Cardiac fibroblast (primary cell): Measurements from ENCODE around the gene TICAM2.

Experiments used
- DNase-seq, 2 donors: peaks; one replicate each; pipeline versions ENCODE4 v3.0.0 to v3.0.0-alpha.2; 2010; ENCODE audit warnings: low read depth in 2 of 2
- H3K4me3 ChIP-seq, 2 donors: replicated peaks in 1 of 2; 1 replicate in 1 of 2; 2 replicates in 1 of 2; pipeline ENCODE4 v1.5.1; 2011; ENCODE audit warnings: low read depth in 2 of 2, low read length in 2 of 2, mild to moderate bottlenecking in 2 of 2, moderate library complexity in 1 of 2
- TF ChIP-seq, protein P1 (sequence below): IDR thresholded peaks from one replicate; pipeline ENCODE4 v1.5.1; 2011; ENCODE audit warnings: low read depth, mild to moderate bottlenecking, low read length, inconsistent platforms

Gene TICAM2

DNA sequence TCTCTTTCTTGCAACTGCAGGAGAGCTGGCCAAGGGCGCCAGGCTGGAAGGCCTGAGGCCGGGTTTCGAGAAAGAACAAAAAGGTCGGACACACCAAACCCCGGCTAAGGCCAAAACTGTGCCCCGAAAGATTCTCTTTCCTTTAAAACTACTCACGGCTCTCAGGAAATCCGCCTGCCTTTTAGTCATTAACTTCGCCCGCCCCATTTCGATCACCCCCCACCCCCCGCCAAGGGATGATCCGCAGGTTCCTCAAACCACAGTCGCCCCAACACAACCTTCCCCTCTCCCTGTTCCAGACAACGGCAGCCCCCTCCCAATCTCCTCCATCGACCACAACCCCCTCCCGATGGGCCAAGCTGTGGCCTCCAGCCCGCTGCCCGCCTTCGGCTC, 58.2 kb downstream of the TICAM2 start:
- DNase-seq, result peak in 1 of 2 donors; percentile 56
- TF ChIP-seq, protein P1, sequence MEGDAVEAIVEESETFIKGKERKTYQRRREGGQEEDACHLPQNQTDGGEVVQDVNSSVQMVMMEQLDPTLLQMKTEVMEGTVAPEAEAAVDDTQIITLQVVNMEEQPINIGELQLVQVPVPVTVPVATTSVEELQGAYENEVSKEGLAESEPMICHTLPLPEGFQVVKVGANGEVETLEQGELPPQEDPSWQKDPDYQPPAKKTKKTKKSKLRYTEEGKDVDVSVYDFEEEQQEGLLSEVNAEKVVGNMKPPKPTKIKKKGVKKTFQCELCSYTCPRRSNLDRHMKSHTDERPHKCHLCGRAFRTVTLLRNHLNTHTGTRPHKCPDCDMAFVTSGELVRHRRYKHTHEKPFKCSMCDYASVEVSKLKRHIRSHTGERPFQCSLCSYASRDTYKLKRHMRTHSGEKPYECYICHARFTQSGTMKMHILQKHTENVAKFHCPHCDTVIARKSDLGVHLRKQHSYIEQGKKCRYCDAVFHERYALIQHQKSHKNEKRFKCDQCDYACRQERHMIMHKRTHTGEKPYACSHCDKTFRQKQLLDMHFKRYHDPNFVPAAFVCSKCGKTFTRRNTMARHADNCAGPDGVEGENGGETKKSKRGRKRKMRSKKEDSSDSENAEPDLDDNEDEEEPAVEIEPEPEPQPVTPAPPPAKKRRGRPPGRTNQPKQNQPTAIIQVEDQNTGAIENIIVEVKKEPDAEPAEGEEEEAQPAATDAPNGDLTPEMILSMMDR, result no peak
- peak overlapping the region; percentile 59 to 71 for H3K4me3 ChIP-seq

DNA sequence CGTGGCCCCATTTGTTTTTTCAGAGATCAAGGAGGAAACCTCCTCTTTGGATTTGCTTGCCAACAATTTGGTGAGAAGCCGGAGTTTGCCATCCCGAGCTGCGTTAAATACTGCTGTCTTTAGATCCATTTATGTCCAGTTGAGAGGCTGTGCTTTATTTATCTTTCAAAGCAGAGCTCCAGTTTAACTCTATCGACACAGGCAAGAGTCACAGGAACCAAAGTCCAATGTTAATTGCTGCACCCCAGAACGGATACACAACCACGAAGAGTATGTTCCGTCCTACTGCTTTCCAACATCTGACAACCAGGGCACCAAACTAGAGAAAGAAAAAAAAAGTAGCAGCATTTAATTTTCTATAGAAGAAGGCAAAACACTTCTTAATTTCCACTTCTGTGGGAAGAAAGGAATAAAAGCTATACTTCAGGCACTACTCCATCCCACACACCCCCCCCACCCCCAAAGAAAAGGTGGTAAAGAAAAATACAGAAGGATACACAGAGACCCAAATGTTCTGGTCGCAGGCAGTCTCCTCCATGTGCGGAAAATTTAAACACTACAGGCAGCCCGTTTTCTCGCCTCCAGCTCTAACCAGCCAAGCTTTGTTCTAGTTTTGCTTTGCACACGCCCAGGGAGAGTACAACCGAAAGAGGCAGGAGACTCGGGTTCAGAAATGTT, 58.8 kb downstream of the TICAM2 start:
- peak overlapping the region; percentile 59 to 71 for H3K4me3 ChIP-seq
- TF ChIP-seq, protein P1, result no peak
- DNase-seq, result peak; percentile 28 to 61

DNA sequence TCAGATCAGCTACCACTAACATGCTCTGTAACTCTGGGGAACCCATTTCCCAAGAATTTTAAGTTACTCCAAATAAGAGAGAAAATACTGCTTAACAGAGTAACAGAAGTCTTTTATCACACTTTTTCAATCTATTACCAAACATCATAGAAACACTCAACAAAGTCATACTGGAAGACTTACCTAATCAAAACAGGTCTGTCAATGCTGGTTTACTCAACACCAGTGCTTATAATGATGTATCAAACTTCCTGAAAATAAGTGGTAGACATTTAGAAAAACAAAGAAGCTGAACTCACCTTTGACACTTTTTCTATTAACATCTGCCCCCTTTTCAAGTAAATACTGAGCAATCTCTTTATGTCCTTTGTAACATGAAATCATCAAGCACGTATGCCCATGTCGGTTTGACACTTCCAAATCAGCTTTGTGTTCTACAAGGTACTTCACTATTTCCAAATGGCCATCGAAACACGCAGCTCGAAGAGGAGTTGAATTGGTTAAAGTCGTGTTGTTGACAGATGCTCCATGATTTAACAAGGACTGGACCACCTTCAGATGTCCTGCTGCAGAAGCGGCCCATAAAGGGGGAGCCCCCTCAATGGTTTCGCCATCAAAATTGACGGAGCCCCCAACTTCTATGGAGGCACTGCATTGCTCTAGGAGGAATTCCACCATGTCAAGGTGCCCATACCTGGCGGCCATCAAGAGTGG, 59.5 kb downstream of the TICAM2 start:
- TF ChIP-seq, protein P1, result no peak
- DNase-seq, result peak in 1 of 2 donors; percentile 23
- peak overlapping the region; percentile 59 to 71 for H3K4me3 ChIP-seq

DNA sequence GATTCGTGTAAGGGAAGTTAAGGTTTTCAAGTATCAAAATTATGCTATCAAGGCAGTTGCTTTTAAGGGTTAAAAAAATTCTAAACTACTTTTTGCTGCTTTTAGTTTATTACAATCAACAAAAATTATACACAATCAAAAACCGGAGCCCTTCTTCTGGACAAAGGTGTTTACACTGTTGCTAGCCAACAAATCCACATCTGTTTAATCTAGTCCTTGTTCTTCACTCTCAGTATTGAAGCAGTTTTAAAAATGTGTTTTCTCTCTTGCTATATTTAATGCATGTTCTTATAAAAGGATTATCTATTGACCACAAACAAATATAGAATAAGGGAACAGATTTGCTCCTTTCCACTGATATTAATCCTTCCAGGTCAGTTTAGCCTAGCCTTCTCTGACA, 60.2 kb downstream of the TICAM2 start:
- peak; percentile 22 to 32 for DNase-seq
- TF ChIP-seq, protein P1, result no peak
- peak overlapping the region; percentile 59 to 71 for H3K4me3 ChIP-seq

DNA sequence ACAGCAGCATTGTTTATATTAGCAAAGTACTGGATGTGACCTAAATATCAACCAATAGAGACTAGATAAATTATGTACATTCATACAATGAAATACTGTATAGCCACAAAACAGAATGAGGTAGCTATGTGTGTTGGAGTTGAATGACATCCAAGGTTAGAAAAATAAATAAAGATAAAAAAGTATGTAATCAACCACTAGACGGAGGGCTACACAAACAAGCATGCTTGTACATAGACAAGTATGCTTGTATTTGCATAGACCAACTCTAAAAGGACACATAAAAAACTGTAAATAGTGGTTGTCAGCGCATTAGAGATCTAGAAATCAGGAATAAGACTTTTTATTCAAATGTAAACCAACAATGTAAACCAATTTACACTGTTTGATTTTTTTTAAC, 60.7 kb downstream of the TICAM2 start:
- peak; percentile 24 to 36 for DNase-seq
- TF ChIP-seq, protein P1, result no peak
- H3K4me3 ChIP-seq, result peak overlapping the region; percentile 59 to 71

DNA sequence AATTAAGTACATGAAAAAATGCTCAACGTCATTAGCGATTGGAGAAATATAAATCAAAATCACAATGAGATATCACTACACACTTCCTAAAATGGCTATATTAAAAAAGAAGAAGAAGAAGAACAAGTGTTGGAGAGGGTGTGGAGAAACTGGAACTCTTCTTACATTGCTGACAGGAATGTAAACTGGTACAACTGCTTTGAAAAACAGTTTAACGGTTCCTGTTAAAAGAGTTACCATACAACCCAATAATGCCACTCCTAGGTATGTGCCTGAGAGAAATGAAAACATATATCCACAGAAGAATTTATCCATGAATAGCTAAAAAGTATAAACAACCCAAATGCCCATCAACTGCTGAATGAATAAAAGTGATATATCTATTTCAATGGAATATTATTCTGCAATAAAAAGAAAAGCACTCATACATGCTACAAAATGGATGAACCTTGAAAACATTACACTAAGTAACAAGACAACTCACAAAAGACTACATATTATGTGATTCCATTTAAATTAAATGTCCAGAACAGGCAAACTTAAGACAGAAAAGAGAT, 66.7 kb downstream of the TICAM2 start:
- DNase-seq, result no peak
- TF ChIP-seq, protein P1, result no peak
- H3K4me3 ChIP-seq, result no peak overlapping the region
